HG03175 (cell line): Measurements from ENCODE around the gene COL20A1.
"Not testable (repeated sequence)": the region's sequence is repeated elsewhere in the genome, so short reads cannot be mapped to it uniquely, and the experiment has no call there.

Source experiments
- ATAC-seq: cut with Tn5 transposase; IDR thresholded peaks from one replicate; pipeline ENCODE4 v1.9.1; 2021; ENCODE audit warnings: mild to moderate bottlenecking, moderate library complexity; ENCODE audit not compliant: unreplicated experiment

Gene COL20A1

DNA sequence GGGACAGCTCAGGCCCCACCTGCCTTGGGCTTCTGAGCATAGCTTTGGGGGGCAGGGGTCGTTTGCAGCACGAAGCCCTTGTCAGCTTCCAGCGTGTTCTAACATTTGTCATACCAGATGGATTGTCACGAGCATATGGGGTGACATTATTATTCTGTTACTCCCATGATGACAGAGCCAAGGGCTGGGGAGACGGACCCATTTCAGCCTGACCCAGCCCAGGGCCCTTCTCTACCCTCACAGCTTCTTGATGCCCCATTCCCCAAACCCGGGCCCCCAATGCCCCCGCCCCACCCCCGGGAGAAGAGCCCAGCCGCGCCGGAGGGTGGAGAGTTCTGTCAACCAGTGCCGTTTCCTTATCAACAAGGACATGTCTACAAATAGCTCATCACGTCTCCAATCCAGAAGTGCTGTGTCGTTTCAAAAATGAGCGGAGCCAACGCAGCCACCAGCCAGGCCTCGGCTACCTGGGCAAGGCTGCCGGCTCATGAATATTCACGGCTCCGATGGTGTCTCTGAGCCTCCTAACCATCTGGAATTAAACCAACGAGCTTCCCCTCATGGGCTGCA lies 77.7 kb downstream of the COL20A1 start:
- no peak for ATAC-seq

DNA sequence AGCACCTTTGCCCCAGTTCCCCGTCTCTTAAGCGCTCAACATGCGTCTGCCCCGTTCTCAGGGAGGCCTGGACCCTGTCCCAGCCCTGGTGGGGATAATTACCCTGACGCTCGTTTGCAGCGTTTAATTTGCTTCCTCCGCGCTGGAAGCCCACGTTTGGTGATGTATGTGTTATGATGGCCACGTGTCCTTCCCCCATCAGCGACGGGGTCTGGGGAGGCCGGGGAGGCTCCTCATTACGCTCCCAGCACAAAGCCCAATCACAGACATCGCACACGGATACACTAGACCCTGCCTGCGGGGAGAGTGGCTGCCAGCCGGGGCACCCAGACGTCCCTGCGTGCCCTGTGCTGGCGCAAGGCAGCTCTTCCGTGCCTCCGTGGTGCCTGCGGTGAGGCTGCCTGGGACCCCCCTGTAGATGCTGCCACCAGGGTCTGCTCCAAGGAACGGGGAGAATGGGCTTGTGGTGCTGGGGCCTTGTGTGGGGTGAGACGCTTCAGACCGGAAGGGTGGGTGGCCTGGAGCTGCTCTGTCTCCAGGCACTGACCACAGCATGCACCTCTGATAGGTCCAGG lies 78.4 kb downstream of the COL20A1 start:
- ATAC-seq, result no peak

GRCh38 chr20:63372971-63373885 lies 80.2 kb downstream of the COL20A1 start:
- ATAC-seq, result no peak

DNA sequence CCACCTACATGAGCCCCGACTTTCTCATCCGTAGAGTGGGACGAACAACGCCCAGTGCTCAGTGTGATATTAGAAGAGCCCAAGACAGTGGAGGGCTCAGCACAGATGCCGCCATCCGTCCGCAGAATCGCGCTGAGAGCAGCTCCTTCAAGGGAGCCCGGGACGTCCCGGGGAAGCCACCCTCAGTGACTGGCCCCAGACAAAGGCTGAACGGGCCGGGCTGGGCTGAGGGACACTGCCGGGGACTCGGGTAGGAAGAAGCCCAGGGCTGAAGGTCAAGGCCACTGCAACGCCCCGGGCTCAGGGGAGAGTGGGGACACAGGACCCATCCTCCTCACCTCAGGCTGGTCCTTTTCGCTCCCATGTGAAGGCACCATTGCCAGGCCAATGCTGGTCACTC lies 81.0 kb downstream of the COL20A1 start:
- no peak for ATAC-seq

- no peak for ATAC-seq
These were observed 81.5 kb downstream of the COL20A1 start for GRCh38 chr20:63374504-63374903.

DNA sequence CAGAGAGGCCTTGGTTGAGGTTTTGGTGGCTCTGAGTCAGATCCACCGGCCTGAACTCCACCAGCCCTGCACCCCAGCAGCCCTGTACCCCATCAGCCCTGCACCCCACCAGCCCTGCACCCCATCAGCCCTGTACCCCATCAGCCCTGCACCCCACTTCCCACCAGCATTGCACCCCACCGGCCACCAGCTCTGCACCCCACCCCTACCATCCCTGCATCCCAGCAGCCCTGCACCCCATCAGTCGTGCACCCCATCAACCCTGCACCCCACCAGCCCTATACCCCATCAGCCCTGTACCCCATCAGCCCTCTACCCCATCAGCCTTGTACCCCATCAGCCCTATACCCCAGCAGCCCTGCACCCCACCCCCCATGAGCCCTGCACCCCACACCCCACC lies 82.5 kb downstream of the COL20A1 start:
- ATAC-seq, result no peak

DNA sequence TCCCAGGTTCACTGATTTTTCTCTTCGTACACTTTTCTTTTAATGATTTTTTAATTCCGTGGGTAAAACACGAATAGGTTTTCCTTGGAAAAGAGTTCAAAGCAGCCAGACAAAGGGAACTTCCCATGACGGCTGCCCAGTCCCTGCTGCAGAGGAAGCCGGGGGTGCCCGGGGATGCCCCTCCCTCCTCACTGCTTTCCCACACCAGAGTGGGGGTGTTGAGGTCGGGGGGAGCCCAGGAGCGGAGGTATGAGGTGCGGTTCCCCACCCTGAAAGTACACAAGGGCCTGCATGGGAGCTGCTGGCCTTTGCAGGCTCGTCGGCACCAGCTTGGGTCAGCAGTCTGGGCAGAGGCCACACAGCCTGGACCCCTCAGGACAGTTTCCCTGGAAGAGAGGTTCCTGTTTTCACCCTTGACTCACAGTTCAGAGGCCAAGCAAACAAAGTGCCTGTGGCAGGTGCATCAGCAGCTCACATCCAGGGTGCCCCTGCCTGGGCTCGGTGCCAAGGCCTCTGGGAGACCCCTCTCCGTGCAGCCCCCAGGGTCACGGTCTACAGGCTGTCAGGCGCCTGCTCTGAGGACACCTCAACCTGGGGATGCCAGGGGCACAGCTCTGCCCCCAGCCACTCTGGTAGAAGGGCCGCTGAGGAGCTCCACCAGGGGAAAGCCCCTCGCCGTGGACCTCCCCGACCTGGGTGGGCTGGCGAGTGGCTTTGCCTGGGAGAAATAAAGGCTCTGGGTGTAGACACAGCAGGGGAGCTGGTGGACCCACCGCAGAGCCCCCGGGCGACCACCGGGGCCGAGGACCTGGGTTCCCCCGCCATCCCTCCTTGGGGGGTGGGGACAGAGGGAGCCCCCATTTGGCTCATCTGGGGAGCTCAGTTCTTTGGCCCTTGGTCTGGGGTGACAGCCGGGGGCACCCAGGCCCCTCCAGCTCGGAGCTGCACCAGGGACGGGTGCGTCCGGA lies 83.6 kb downstream of the COL20A1 start:
- ATAC-seq, result no peak

- ATAC-seq, result no peak
These were observed 84.4 kb downstream of the COL20A1 start for GRCh38 chr20:63377256-63377941.

DNA sequence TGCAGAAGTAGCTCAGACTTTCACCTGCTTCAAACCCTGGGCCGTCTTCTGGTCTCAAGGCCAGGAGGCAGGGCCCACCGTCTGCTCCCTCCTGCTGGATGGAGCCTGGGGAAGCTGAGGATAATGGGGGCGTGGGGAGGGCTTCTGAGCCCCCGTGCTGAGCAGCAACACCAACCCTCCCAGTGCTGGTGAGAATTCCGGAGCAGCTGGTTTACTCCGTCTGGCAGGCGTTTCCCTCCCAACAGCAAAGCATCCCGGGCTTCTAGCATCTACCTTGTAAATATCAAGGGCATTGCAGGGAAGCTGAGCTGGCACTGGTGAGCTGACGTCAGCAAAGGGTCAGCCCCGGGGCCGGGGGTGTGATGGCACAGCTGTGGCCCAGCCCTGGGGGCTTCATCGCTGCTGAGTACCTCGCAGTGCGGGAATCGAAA lies 85.0 kb downstream of the COL20A1 start:
- no peak for ATAC-seq

- ATAC-seq, result no peak
These were observed 85.6 kb downstream of the COL20A1 start for GRCh38 chr20:63378626-63379025.

DNA sequence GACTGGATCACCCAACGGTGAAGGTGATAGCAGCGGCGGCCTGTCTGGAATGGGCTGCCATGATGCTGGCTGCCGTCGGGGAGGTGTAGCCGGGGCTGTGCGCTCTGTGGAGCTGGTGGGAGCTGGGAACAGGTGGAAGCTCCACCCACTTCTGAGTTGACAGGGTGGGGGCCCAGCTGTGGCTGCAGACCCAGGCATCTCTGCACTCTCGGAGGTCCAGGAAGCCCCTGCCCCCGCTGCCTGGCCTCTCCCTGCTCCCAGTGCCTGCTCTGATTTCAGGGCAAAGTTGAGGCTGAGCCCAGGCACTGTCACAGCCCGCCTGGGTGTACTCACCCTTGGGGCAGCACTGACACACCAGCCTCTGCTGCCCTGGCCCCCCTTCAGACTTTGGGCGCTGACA lies 86.3 kb downstream of the COL20A1 start:
- ATAC-seq, result no peak

- ATAC-seq, result not testable (repeated sequence)
These were observed 86.9 kb downstream of the COL20A1 start for GRCh38 chr20:63379872-63380271.

- ATAC-seq, result no peak
These were observed 87.4 kb downstream of the COL20A1 start for GRCh38 chr20:63380346-63380870.

DNA sequence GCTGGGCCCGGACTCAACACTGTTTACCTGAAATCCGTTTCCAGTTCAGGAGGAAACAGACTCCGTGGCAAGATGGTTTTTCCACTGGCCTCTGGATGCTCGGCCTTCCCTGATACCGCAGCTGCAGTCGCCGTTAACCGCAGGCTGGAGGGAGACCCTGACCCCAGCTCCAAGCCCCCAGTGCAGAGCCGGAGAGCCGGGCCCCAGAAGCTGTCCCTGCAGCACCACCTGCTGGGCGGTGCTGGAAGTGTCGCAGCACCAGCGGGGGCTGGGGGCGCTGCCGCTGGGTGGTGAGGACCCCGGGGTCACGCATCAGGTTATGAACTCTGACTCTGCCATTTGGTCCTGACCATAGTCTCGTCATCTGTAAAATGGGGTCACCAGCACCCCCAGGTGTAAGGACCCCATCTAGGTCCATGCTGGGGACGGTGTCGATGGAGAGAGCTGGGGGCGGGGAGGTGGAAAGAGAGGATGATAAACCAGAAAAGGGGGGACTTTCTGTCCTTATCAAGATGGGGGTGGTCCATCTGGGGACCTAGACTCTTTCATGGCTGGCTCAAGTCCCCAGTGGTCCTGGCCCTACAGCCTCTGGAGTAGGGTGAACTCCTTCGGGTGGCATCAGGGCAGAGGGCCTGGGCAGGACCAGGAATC lies 88.9 kb downstream of the COL20A1 start:
- ATAC-seq, result no peak

- no peak for ATAC-seq
These were observed 89.7 kb downstream of the COL20A1 start for GRCh38 chr20:63382551-63383300.

DNA sequence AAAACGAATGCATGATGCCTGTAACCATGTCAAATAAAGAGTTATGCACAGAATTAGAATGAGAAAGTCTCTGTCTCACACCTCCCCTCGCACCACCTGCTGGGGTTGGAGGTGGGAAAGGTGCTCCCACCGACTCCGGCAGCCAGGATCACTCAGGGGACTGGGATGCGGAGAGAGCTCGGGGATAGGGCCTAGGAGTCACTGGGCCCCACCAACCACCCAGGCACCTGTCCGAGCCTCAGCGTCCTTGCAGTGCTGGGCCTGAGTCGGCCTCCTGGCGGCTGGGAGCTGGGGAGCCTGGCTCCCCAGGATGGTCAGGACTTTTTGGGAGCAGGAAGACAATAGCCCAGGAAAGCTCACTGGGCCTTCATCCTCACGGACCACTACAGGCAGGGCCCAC lies 90.6 kb downstream of the COL20A1 start:
- no peak for ATAC-seq

GRCh38 chr20:63384336-63384735 lies 91.3 kb downstream of the COL20A1 start:
- no peak for ATAC-seq
